Thymus (tissue), 11 donors: ENCODE data around the gene NGF. TPM values are rescaled to one million over a fixed set of nuclear protein-coding genes. Genes with fewer than 3 reads are reported as not detected.

Source experiments
- DNase-seq, 9 donors: peaks; one replicate each; pipeline ENCODE4 v3.0.0-alpha.2; 2013; ENCODE audit warnings: low spot score in 9 of 9, low read depth in 6 of 9, missing footprints in 1 of 9
- H3K27ac ChIP-seq, 2 donors: one replicate each; pipeline ENCODE4 v1.5.1; 2013; ENCODE audit warnings: control low read depth in 1 of 2, low read depth in 1 of 2, low read length in 1 of 2, mild to moderate bottlenecking in 1 of 2, moderate library complexity in 1 of 2
- H3K27me3 ChIP-seq, 2 donors: one replicate each; pipeline ENCODE4 v1.5.1; 2013; ENCODE audit warnings: low read length in 1 of 2; ENCODE audit not compliant: control insufficient read depth in 2 of 2, insufficient read depth in 1 of 2
- H3K36me3 ChIP-seq, 2 donors: one replicate each; pipeline ENCODE4 v1.5.1; 2013; ENCODE audit warnings: low read length in 1 of 2, mild to moderate bottlenecking in 1 of 2, moderate library complexity in 1 of 2; ENCODE audit not compliant: control insufficient read depth in 2 of 2, insufficient read depth in 2 of 2
- H3K4me1 ChIP-seq, 2 donors: one replicate each; pipeline ENCODE4 v1.5.1; 2013; ENCODE audit warnings: low read length in 2 of 2; ENCODE audit not compliant: control insufficient read depth in 2 of 2, insufficient read depth in 2 of 2
- H3K4me3 ChIP-seq, 2 donors: one replicate each; pipeline ENCODE4 v1.5.1; 2013; ENCODE audit warnings: low read length in 2 of 2, control low read depth in 1 of 2, mild to moderate bottlenecking in 1 of 2
- H3K9me3 ChIP-seq, 2 donors: one replicate each; pipeline ENCODE4 v1.5.1; 2013; ENCODE audit warnings: low read length in 1 of 2, mild to moderate bottlenecking in 1 of 2; ENCODE audit not compliant: control insufficient read depth in 2 of 2, insufficient read depth in 1 of 2
- WGBS: extraction: QIAGEN DNeasy Blood & Tissue Kit; methylation state at CpG from one replicate; pipeline ENCODE4 v1.1.7; 2013; 5-methylcytosine and 5-hydroxymethylcytosine counted together
- polyA plus RNA-seq: library from polyadenylated mRNA; stranded (reverse); fragments of 200-250 nt; gene quantifications from one replicate; pipeline ENCODE4 v1.2.3, GENCODE V29; 2013
- total RNA-seq: library from RNA; stranded (reverse); fragments of 120-200 nt; gene quantifications from one replicate; pipeline ENCODE4 v1.2.4, GENCODE V29; 2013
- donor health status: healthy.

The NGF gene
- total and polyA plus RNA-seq, 2 donors, result 0.47 to 1.1 TPM

DNA sequence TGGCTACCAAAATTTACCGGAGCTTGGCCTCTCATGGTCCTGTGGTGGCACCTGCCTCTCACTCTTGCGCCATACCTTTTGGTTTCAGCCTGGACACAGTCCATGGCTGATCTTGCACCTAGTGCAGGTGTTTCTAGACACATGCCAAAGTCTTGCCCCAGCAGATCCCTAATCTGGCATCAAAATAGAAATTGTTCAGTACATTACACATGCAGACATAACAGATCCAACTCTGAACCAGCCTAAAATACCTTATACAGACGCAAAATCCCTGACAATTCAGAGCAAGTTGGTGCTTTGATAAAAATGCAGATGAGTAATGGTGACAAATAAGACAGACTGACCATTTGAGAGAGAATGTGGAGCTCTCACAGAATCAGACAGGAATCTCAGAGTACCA, 44.1 kb downstream of the NGF start:
- 94% methylated on average over 3 of the region's 3 CpGs for WGBS
- Histone ChIP-seq H3K27me3 (no peaks in the 10 kb centered on the region), H3K4me3 (no peak overlapping the region), H3K27ac (no peak overlapping the region), H3K9me3 (no peaks in the 10 kb centered on the region), H3K4me1 (no peaks in the 10 kb centered on the region), H3K36me3 (no peaks in the 10 kb centered on the region)
- no peak for DNase-seq

DNA sequence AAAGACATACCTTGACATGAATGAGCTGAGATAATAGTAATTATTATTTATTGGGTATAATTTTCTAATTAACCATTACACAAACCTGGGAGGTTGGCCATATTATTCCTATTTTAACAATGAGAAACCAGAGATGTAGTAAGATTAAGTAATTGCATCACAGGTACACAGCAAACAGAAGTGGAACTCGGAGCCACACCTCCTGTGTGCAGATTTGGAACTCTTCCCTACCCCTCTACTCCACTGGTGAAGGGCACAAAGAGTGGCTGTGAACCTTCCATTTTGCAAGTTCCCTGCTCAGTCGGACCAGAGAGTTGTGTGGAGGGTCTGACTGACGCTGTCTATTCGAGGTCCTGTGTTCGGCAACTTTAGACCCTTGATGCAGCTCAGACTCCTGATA, 45.0 kb downstream of the NGF start:
- Histone ChIP-seq H3K4me3 (no peak overlapping the region), H3K9me3 (no peaks in the 10 kb centered on the region), H3K36me3 (no peaks in the 10 kb centered on the region), H3K27me3 (no peaks in the 10 kb centered on the region), H3K4me1 (no peaks in the 10 kb centered on the region), H3K27ac (no peak overlapping the region)
- no peak for DNase-seq
- 93% methylated on average over 5 of the region's 5 CpGs for WGBS

DNA sequence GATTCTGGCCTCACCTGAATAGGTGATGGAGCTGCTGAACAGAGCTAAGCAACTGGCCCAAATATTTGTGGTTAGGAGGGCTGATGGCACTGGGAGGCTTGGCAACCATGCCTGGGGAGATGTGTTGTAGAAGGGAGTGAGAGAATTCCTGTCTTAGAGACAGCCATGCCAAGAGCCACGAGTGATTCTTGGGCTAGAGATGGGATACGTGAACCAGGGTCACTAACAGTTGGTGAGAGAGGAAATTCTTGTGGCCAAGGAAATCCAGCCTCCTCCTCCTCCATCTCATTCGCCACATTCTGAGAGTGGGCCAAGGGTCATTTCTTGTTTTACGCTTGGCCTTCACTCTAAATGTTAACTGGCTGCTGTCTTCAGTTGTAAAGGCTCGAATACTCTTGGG, 46.3 kb downstream of the NGF start:
- no peak for DNase-seq
- Histone ChIP-seq H3K27ac (no peak overlapping the region), H3K4me1 (no peaks in the 10 kb centered on the region), H3K9me3 (no peaks in the 10 kb centered on the region), H3K27me3 (no peaks in the 10 kb centered on the region), H3K36me3 (no peaks in the 10 kb centered on the region), H3K4me3 (no peak overlapping the region)
- WGBS, result 94% methylated on average over 5 of the region's 5 CpGs

DNA sequence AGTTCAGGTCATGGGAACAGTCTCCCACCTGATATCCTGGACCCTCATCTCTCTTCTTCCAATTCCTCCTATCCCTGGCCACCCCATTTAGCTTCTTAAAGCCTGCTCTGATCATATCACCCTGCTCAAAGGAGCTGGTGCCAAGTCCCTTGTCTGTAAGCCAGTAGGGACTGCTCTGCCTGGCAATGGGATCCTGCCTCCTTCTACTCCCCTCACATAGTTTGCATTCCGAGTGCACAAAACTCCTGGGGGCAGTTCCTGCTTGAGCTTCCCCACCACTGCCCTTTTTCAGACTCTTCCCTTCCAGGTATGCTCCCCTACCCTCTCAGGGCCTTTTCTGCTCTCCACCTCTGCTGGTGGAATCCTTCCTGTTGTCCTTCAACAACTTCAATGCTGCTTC, 48.1 kb downstream of the NGF start:
- H3K27me3 ChIP-seq, result no peaks in the 10 kb centered on the region
- H3K4me3 ChIP-seq, result no peak overlapping the region
- H3K4me1 ChIP-seq, result no peaks in the 10 kb centered on the region
- 91% methylated on average over 1 of the region's 1 CpG for WGBS
- no peaks in the 10 kb centered on the region for H3K36me3 ChIP-seq
- no peaks in the 10 kb centered on the region for H3K9me3 ChIP-seq
- no peak overlapping the region for H3K27ac ChIP-seq
- no peak for DNase-seq

DNA sequence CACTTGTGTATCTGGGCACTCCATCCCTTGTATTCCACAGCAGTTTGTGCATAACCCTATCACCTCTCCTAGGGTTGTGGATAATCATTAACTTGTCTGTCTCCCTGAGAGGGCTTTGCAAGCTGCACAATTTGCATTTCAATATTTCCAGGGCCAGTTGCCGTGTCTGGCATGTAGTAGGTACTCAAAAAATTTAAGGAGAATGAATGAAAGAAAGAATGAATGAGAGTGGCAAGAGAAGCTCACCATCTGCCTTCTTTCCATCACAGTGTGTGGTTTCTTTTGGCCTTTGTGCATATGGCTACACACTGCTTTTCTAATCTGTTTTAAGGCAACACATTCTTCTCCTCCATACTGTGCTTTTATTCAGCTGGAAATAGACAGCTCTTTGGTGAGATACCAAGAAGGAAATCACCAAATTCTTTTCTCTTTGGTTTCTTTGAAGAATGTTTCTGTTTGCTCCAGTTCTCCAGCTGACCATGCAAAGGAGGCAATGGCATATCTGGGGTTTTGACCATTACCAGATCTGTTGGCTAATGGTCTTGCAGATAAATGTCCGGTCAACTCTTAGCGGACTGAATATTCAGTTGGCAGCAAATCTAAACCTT, 49.4 kb downstream of the NGF start:
- no peaks in the 10 kb centered on the region for H3K9me3 ChIP-seq
- 98% methylated on average over 3 of the region's 3 CpGs for WGBS

DNA sequence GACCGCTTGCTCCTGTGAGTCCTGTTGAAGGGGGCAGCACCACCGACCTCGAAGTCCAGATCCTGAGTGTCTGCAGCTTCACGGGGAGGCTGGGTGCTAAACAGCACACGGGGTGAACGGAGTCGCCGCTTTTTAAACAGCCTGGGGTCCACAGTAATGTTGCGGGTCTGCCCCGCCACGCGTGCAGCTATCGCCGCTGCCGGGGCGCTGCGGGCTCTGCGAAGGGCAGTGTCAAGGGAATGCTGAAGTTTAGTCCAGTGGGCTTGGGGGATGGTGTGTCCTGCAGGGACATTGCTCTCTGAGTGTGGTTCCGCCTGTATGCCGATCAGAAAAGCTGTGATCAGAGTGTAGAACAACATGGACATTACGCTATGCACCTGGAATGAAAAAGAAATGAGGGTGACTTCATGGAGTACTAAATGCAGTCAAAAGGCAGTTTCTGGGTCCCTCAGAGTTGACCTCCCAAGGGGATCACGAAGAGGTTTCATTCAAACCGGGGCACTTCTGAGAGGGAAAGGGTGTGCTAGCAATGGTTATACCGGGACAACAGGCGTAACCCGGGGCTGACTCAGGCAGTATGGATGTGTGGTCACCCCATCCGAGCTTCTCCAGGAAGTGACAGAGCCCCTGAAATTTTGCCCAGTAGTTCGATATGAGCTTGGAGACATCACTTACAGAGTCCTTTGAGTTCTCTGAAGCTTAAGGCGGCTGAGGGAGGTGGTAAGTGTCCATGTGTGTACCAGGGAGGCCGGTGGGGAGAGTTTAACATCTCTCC, 51.4 kb downstream of the NGF start:
- Histone ChIP-seq H3K4me1 (no peaks in the 10 kb centered on the region), H3K36me3 (no peaks in the 10 kb centered on the region), H3K4me3 (no peak overlapping the region), H3K9me3 (no peaks in the 10 kb centered on the region), H3K27ac (no peak overlapping the region), H3K27me3 (no peaks in the 10 kb centered on the region)
- 96% methylated on average over 30 of the region's 30 CpGs for WGBS
- DNase-seq, result no peak

More for the DNA sequence above, 49.4 kb downstream of the NGF start:
- Histone ChIP-seq H3K4me1 (no peaks in the 10 kb centered on the region), H3K27ac (no peak overlapping the region), H3K36me3 (no peaks in the 10 kb centered on the region), H3K27me3 (no peaks in the 10 kb centered on the region), H3K4me3 (no peak overlapping the region)
- no peak for DNase-seq

DNA sequence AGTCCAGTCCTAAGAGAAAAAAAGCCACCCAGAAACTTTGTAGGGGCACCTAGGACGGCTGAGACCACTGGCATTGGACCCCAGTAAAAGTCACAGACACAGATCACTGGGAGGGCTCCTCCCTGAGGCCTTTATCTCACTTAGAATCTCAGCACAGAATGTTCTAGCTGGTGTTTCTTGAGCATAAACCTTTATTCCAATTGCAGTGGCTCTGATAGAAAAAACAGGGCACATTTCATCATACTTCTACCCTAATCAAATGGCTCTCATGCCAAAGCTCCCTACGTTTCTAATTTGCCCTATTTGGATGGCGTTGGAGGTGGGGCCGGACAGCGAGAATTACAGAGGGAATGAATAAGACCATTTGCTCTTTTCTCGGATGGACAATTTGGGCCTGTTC, 53.8 kb downstream of the NGF start:
- no peak overlapping the region for H3K4me3 ChIP-seq
- DNase-seq, result no peak
- no peaks in the 10 kb centered on the region for H3K4me1 ChIP-seq
- no peaks in the 10 kb centered on the region for H3K9me3 ChIP-seq
- no peaks in the 10 kb centered on the region for H3K27me3 ChIP-seq
- no peaks in the 10 kb centered on the region for H3K36me3 ChIP-seq
- 95% methylated on average over 6 of the region's 6 CpGs for WGBS
- H3K27ac ChIP-seq, result no peak overlapping the region

DNA sequence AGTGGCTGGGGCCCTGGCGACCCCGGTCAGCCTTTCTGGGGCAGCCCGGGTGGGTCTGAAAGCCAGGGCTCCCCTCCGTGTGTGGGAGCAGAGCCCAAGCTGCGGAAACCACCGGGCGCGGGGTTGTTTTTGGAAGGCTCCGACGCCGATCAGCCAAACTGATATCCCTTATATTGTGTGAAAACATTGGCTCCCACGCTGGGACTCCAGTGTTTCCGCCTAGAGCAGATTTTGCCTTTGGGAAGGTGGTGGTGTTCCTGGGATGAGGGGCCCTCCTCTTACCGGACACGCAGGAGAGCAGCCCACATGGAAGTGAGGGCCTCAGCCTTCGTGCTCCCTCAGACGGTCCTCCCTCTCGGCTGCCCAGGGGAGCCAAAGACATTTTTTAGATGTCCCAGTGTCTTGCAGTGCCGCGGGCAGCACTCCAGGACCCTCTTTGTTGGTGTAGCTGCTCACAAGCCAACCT, 54.3 kb downstream of the NGF start:
- Histone ChIP-seq H3K27me3 (no peaks in the 10 kb centered on the region), H3K9me3 (no peaks in the 10 kb centered on the region), H3K4me1 (no peaks in the 10 kb centered on the region), H3K27ac (no peak overlapping the region), H3K36me3 (no peaks in the 10 kb centered on the region), H3K4me3 (no peak overlapping the region)
- no peak for DNase-seq
- WGBS, result 96% methylated on average over 20 of the region's 20 CpGs

DNA sequence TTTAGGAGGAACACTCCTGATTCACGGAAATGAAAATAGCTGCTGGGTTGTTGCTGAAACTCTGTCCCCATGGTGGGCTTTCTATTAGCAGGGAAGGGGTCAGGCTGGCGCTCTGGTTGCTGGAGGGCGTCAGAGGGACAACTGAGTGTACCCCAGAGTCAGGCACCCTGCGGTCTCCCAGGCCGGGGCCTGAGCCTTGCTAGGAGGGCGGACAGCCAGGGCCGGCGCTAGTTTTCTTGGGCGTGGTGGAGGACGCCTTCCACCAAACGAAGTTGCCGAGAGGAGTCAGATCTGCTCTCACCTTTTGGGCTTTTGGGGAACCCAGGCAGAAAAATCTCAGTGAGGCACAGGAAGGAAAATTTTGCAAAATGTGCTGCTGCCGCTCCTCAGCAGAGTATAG, 54.8 kb downstream of the NGF start:
- Histone ChIP-seq H3K27me3 (no peaks in the 10 kb centered on the region), H3K36me3 (no peaks in the 10 kb centered on the region), H3K9me3 (no peaks in the 10 kb centered on the region), H3K4me3 (no peak overlapping the region), H3K4me1 (no peaks in the 10 kb centered on the region), H3K27ac (peak overlapping the region; percentile 8 to 17)
- 90% methylated on average over 13 of the region's 13 CpGs for WGBS
- no peak for DNase-seq
